GM23248 (cell line): ENCODE data around the gene GAA. TPM values are rescaled to one million over a fixed set of nuclear protein-coding genes. Genes with fewer than 3 reads are reported as not detected.

Experiments
- DNase-seq: peaks from one replicate; pipeline ENCODE4 v3.0.0-alpha.2; 2015
- H2AFZ ChIP-seq: fragments of 200-600 bp; sonication (generic); 2 replicates; pipeline ENCODE4 v1.6.1; 2016; ENCODE audit warnings: antibody characterized with exemption
- H3F3A ChIP-seq: fragments of 200-600 bp; sonication (generic); 2 replicates; pipeline ENCODE4 v1.6.1; 2016; ENCODE audit warnings: mild to moderate bottlenecking, antibody characterized with exemption, mixed run types; ENCODE audit not compliant: insufficient read depth
- H3K27ac ChIP-seq: fragments of 200-600 bp; sonication (generic); 2 replicates; pipeline ENCODE4 v1.5.1; 2016; ENCODE audit warnings: mild to moderate bottlenecking
- H3K27me3 ChIP-seq: fragments of 200-600 bp; sonication (generic); replicated peaks from 2 replicates; pipeline ENCODE4 v1.6.1; 2016; ENCODE audit warnings: mild to moderate bottlenecking; ENCODE audit not compliant: insufficient read depth
- H3K36me3 ChIP-seq: fragments of 200-600 bp; sonication (generic); 2 replicates; pipeline ENCODE4 v1.6.1; 2016; ENCODE audit warnings: low read depth, mild to moderate bottlenecking
- H3K4me1 ChIP-seq: fragments of 200-600 bp; sonication (generic); 2 replicates; pipeline ENCODE4 v1.6.1; 2016; ENCODE audit warnings: mild to moderate bottlenecking; ENCODE audit not compliant: insufficient read depth
- H3K4me2 ChIP-seq: fragments of 200-600 bp; sonication (generic); one replicate; pipeline ENCODE4 v1.6.1; 2016; ENCODE audit warnings: mild to moderate bottlenecking; ENCODE audit not compliant: unreplicated experiment
- H3K4me3 ChIP-seq: fragments of 200-600 bp; sonication (generic); 2 replicates; pipeline ENCODE4 v1.5.1; 2016; ENCODE audit warnings: mild to moderate bottlenecking
- H3K79me2 ChIP-seq: fragments of 200-600 bp; sonication (generic); 2 replicates; pipeline ENCODE4 v1.6.1; 2016; ENCODE audit warnings: mild to moderate bottlenecking; ENCODE audit not compliant: insufficient read depth
- H3K9ac ChIP-seq: fragments of 200-600 bp; sonication (generic); 2 replicates; pipeline ENCODE4 v1.6.1; 2016; ENCODE audit warnings: mild to moderate bottlenecking
- H3K9me2 ChIP-seq: fragments of 200-600 bp; sonication (generic); 2 replicates; pipeline ENCODE4 v1.6.1; 2016; ENCODE audit warnings: mixed run types, mild to moderate bottlenecking, moderate library complexity; ENCODE audit not compliant: insufficient read depth
- H3K9me3 ChIP-seq: fragments of 200-600 bp; sonication (generic); one replicate; pipeline ENCODE4 v1.6.1; 2017; ENCODE audit warnings: low read depth
- H4K20me1 ChIP-seq: fragments of 200-600 bp; sonication (generic); 2 replicates; pipeline ENCODE4 v1.6.0; 2016; ENCODE audit not compliant: insufficient read depth
- EZH2 ChIP-seq: fragments of 200-600 bp; sonication (generic); IDR thresholded peaks from 2 replicates; pipeline ENCODE4 v1.6.1; 2018; ENCODE audit warnings: antibody characterized with exemption, mild to moderate bottlenecking; ENCODE audit not compliant: insufficient read depth, poor library complexity, severe bottlenecking
- EZH2phosphoT487 ChIP-seq: fragments of 200-600 bp; sonication (generic); IDR thresholded peaks from 2 replicates; pipeline ENCODE4 v1.6.1; 2018; ENCODE audit warnings: antibody characterized with exemption, moderate library complexity, mild to moderate bottlenecking, low read depth; ENCODE audit not compliant: insufficient read depth
- WGBS, 2 experiments: methylation state at CpG; one replicate each; pipeline ENCODE4 v1.1.6; 2015 to 2017; ENCODE audit warnings: low lambda C conversion rate in 2 of 2, low coverage in 1 of 2; ENCODE audit errors: missing lambda C conversion rate in 2 of 2; 5-methylcytosine and 5-hydroxymethylcytosine counted together
- in situ Hi-C: fragments of 300-500 bp; cut with MboI; formaldehyde crosslinking; loops from 2 replicates; pipeline ENCODE4 v1.15.0; 2020
- polyA plus RNA-seq: library from polyadenylated mRNA; unstranded; fragments of >200 nt; fragmentation: Nextera tagmentation; extraction: Ambion mirVana; gene quantifications from 2 replicates; pipeline ENCODE4 v1.2.1, GENCODE V29; 2016
- total RNA-seq: library from RNA; depleted of rRNA; stranded (reverse); fragments of >200 nt; shearing (Covaris generic); gene quantifications from 2 replicates; pipeline ENCODE4 v1.2.3, GENCODE V29; 2014

Gene GAA
- total and polyA plus RNA-seq, 2 experiments from 2014 or later: 80.2 to 127 TPM

DNA sequence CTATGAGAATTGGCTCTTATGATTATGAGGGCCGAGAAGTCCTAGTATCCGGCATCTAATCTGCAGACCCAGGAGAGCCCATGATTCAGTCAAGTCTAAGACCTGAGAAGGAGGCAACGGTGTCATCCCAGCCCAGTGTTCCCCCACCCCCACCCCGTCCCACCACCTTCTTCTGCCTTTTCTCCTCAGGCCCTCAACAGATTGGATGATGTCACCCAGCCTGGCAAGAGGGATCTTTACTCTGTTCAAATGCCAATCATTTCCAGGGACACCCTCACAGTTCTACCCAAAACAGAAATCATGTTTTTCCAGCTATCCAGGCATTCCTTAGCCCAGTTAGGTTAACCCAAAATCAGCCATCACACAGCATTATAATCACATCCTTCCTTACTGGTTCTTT, 10.0 kb upstream of the GAA start:
- Histone ChIP-seq H2AFZ (no peak overlapping the region), H3K9ac (no peak overlapping the region), H3K36me3 (no peaks in the 10 kb centered on the region), H3K4me1 (no peaks in the 10 kb centered on the region), H3K9me2 (no peaks in the 10 kb centered on the region), H3K79me2 (no peaks in the 10 kb centered on the region), H3K27ac (no peak overlapping the region), H3K4me2 (no peak overlapping the region), H3K4me3 (no peak overlapping the region), H3F3A (no peaks in the 10 kb centered on the region), H3K9me3 (no peaks in the 10 kb centered on the region), H4K20me1 (no peaks in the 10 kb centered on the region), H3K27me3 (no peaks in the 10 kb centered on the region)
- 54 to 64% methylated on average over 4 of the region's 4 CpGs for WGBS, 2 experiments
- in situ Hi-C loops: no loop called here
- no peak for DNase-seq
- TF ChIP-seq EZH2 (no peak), EZH2phosphoT487 (no peak)

DNA sequence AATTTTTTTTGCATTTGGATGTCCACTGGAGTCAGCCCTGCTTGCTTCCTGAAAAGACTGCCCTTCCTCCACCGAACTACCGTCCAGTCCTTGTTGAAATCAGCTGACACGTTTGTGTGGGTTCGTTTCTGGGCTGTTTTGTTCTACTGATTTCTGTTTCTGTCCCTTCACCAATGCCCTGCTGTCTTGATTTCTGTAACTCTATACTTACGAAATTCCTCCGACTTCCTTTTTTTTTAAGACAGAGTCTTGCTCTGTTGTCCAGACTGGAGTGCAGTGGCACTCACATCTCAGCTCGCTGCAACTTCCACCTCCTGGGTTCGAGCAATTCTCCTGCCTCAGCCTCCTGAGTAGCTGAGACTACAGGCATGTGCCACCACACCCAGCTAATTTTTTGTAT, 8.4 kb upstream of the GAA start:
- no peaks in the 10 kb centered on the region for H3K9me3 ChIP-seq
- no peaks in the 10 kb centered on the region for H3K36me3 ChIP-seq
- TF ChIP-seq EZH2 (no peak), EZH2phosphoT487 (no peak)
- no peaks in the 10 kb centered on the region for H3F3A ChIP-seq
- H3K9ac ChIP-seq: no peak overlapping the region
- H3K9me2 ChIP-seq: no peaks in the 10 kb centered on the region
- DNase-seq: no peak
- H3K4me1 ChIP-seq: no peaks in the 10 kb centered on the region
- in situ Hi-C loops: no loop called here
- 54 to 59% methylated on average over 8 of the region's 8 CpGs for WGBS, 2 experiments
- H2AFZ ChIP-seq: no peak overlapping the region
- no peaks in the 10 kb centered on the region for H4K20me1 ChIP-seq
- H3K4me2 ChIP-seq: no peak overlapping the region
- no peaks in the 10 kb centered on the region for H3K27me3 ChIP-seq
- no peak overlapping the region for H3K27ac ChIP-seq
- no peak overlapping the region for H3K4me3 ChIP-seq
- no peaks in the 10 kb centered on the region for H3K79me2 ChIP-seq

DNA sequence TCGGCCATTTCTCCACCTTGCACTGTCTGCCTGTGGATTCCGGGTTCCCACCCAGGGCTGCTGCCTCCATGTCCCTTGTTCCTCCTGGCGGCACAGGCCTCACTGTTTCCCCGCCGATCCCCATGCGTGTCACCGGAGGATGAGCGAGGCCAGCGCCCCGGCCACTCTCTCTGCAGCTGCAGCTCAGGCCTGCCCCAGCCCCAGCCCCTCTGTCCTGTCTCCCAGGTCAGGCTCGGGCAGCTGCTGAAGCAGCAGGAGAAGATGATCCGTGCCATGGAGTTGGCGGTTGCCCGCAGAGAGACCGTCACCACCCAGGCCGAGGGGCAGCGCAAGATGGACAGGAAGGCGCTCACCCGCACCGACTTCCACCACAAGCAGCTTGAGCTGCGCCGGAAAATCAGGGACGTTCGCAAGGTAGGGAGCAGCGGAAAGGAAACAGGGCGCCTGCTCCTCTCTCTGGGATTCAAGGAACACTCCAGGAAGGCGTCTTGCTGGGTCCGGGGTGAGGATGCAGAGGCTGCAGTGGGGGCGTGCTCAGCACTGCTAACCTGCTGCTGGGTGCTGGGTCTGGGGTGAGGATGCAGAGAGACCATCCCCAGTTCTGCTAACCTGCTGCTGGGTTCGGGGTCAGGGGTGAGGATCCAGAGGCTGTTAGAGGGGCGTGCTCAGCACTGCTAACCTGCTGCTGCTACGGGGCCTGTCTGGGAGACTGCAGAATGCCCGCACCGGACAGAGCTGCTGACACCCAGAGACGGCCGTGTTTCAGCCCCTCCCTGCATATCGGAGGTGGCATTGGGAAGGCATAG, 6.1 kb upstream of the GAA start:
- in situ Hi-C loops: no loop called here
- H3K4me2 ChIP-seq: no peak overlapping the region
- no peaks in the 10 kb centered on the region for H3K9me2 ChIP-seq
- H3K36me3 ChIP-seq: no peaks in the 10 kb centered on the region
- no peaks in the 10 kb centered on the region for H4K20me1 ChIP-seq
- TF ChIP-seq EZH2phosphoT487 (no peak), EZH2 (no peak)
- no peaks in the 10 kb centered on the region for H3K79me2 ChIP-seq
- WGBS, 2 experiments: 89 to 91% methylated on average over 36 to 37 of the region's 37 CpGs
- H3K27me3 ChIP-seq: no peaks in the 10 kb centered on the region
- no peaks in the 10 kb centered on the region for H3F3A ChIP-seq
- no peaks in the 10 kb centered on the region for H3K9me3 ChIP-seq
- no peak for DNase-seq
- H3K4me1 ChIP-seq: no peaks in the 10 kb centered on the region
- no peak overlapping the region for H3K4me3 ChIP-seq
- H3K9ac ChIP-seq: no peak overlapping the region
- H2AFZ ChIP-seq: no peak overlapping the region
- H3K27ac ChIP-seq: no peak overlapping the region

DNA sequence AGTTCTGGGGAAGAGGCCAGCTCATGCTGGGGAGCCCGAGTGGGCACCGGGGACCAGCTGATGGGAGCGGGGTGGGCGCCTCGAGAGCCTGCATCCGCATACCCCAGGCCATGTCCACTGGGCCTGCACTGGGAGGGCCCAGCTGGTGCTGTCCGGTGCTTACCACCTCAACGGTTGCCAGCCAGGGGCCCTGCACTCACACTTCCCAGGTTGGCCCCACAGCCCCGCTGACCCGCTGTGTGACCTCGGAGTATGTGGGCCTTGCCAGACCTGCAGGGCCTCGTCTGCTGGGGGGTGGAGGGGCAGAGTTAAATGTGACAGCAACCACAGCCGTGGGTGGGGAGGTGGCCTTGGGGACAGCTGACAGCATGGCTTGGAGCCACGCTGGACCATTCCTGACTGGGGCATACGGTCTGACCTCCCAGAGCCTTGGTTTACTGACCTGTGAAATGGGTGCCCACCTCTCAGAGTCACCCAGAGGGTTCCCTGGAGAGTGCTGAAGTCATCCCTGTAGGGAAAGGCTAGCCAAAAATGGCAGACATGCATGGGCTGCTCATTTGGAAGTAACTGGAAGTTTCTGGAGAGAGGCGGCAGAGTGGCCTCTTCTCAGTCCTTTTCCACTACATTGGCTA, 5.4 kb upstream of the GAA start:
- in situ Hi-C loops: no loop called here
- H3K79me2 ChIP-seq: no peaks in the 10 kb centered on the region
- H3K9me2 ChIP-seq: no peaks in the 10 kb centered on the region
- H3K4me3 ChIP-seq: no peak overlapping the region
- TF ChIP-seq EZH2phosphoT487 (no peak), EZH2 (no peak)
- H3K27ac ChIP-seq: no peak overlapping the region
- no peaks in the 10 kb centered on the region for H4K20me1 ChIP-seq
- no peaks in the 10 kb centered on the region for H3F3A ChIP-seq
- H3K27me3 ChIP-seq: no peaks in the 10 kb centered on the region
- H3K9me3 ChIP-seq: no peaks in the 10 kb centered on the region
- 86 to 92% methylated on average over 15 to 16 of the region's 16 CpGs for WGBS, 2 experiments
- no peaks in the 10 kb centered on the region for H3K36me3 ChIP-seq
- H3K9ac ChIP-seq: no peak overlapping the region
- H3K4me1 ChIP-seq: peaks cover 5% of the 10 kb centered on the region
- H3K4me2 ChIP-seq: no peak overlapping the region
- DNase-seq: no peak
- no peak overlapping the region for H2AFZ ChIP-seq
